IMR-90 (cell line): ENCODE data around the gene PDILT. TPM values are rescaled to one million over a fixed set of nuclear protein-coding genes. Genes with fewer than 3 reads are reported as not detected.

ENCODE experiments used
- ATAC-seq: fragments of 200-7000 bp; cut with Tn5 transposase; 2 replicates; pipeline ENCODE4 v1.9.1; 2020; ENCODE audit warnings: low read depth, mild to moderate bottlenecking, moderate library complexity
- BruUV-seq: library from RNA; stranded (reverse); fragments of 400-500 nt; replicated peaks from 2 replicates; lab custom pipeline; 2021; lab: Mats Ljungman, UMichigan
- CTCF ChIA-PET: fragments of 300-600 bp; formaldehyde crosslinking; extraction: SDS; loops from one replicate; lab custom pipeline; 2021; ENCODE audit warnings: antibody characterized with exemption; lab: Yijun Ruan, JAX
- POLR2A ChIA-PET: fragments of 300-600 bp; sonication (Branson Sonifier 250); formaldehyde crosslinking; loops from one replicate; lab custom pipeline; 2022; ENCODE audit warnings: antibody characterized with exemption; ENCODE audit not compliant: unreplicated experiment; lab: Charles Lee
- DNase-seq: peaks from one replicate; pipeline ENCODE4 v3.0.0; 2013
- H2AFZ ChIP-seq: replicated peaks from 2 replicates; pipeline ENCODE3; 2013; ENCODE audit warnings: low read length, mild to moderate bottlenecking; ENCODE audit not compliant: poor library complexity
- H2AK5ac ChIP-seq: 2 replicates; pipeline ENCODE4 v1.6.1; 2013; ENCODE audit warnings: low read depth, low read length, inconsistent platforms
- H2AK9ac ChIP-seq: replicated peaks from 2 replicates; pipeline ENCODE3; 2013; ENCODE audit warnings: mild to moderate bottlenecking, low read depth, low read length, moderate library complexity; ENCODE audit not compliant: poor library complexity
- H2BK120ac ChIP-seq: 2 replicates; pipeline ENCODE4 v1.6.1; 2013; ENCODE audit warnings: low read depth, low read length, inconsistent platforms
- H2BK15ac ChIP-seq: 3 replicates; pipeline ENCODE4 v1.6.1; 2013; ENCODE audit warnings: low read depth, low read length, inconsistent platforms
- H2BK20ac ChIP-seq: 2 replicates; pipeline ENCODE4 v1.6.1; 2013; ENCODE audit warnings: low read depth, mild to moderate bottlenecking, inconsistent platforms, low read length, moderate library complexity
- H2BK5ac ChIP-seq: 2 replicates; pipeline ENCODE4 v1.6.1; 2013; ENCODE audit warnings: mild to moderate bottlenecking, low read depth, low read length, inconsistent platforms; ENCODE audit not compliant: poor library complexity, severe bottlenecking
- H3K14ac ChIP-seq: replicated peaks from 2 replicates; pipeline ENCODE4 v1.6.1; 2013; ENCODE audit warnings: low read depth, low read length, inconsistent platforms
- H3K18ac ChIP-seq: 2 replicates; pipeline ENCODE4 v1.6.1; 2013; ENCODE audit warnings: low read depth, low read length, control low read depth
- H3K23ac ChIP-seq: 2 replicates; pipeline ENCODE4 v1.6.1; 2013; ENCODE audit warnings: low read depth, low read length, inconsistent platforms
- H3K27ac ChIP-seq: 2 replicates; pipeline ENCODE4 v1.5.1; 2013; ENCODE audit warnings: mild to moderate bottlenecking, control low read depth, low read length; ENCODE audit not compliant: insufficient read depth
- H3K27me3 ChIP-seq: 2 replicates; pipeline ENCODE4 v1.6.1; 2013; ENCODE audit warnings: low read length; ENCODE audit not compliant: control insufficient read depth, insufficient read depth
- H3K36me3 ChIP-seq: 2 replicates; pipeline ENCODE4 v1.6.1; 2013; ENCODE audit warnings: low read length, mixed read lengths; ENCODE audit not compliant: control insufficient read depth, insufficient read depth
- H3K4ac ChIP-seq: 2 replicates; pipeline ENCODE4 v1.6.1; 2013; ENCODE audit warnings: low read depth, low read length, inconsistent platforms
- H3K4me1 ChIP-seq: 2 replicates; pipeline ENCODE4 v1.6.1; 2013; ENCODE audit warnings: low read length, mixed read lengths; ENCODE audit not compliant: control insufficient read depth, insufficient read depth
- H3K4me2 ChIP-seq: 2 replicates; pipeline ENCODE4 v1.6.1; 2013; ENCODE audit warnings: low read depth, mild to moderate bottlenecking, control low read depth, low read length, moderate library complexity
- H3K4me3 ChIP-seq: 2 replicates; pipeline ENCODE4 v1.5.1; 2013; ENCODE audit warnings: low read depth, mild to moderate bottlenecking, control low read depth, low read length, moderate library complexity; ENCODE audit not compliant: insufficient read depth
- H3K56ac ChIP-seq: 2 replicates; pipeline ENCODE4 v1.6.1; 2013; ENCODE audit warnings: low read length, inconsistent platforms; ENCODE audit not compliant: insufficient read depth; ENCODE audit errors: extremely low read depth
- H3K79me1 ChIP-seq, 2 experiments: 2 replicates each; pipeline ENCODE4 v1.6.1; 2013; ENCODE audit warnings: low read length in 2 of 2, inconsistent platforms in 1 of 2, low read depth in 1 of 2
- H3K9ac ChIP-seq: 2 replicates; pipeline ENCODE4 v1.6.1; 2013; ENCODE audit warnings: low read depth, low read length, control low read depth
- H3K9me1 ChIP-seq: 2 replicates; pipeline ENCODE4 v1.6.1; 2013; ENCODE audit warnings: low read length, inconsistent platforms; ENCODE audit not compliant: insufficient read depth
- H3K9me3 ChIP-seq: 2 replicates; pipeline ENCODE4 v1.6.1; 2013; ENCODE audit warnings: low read length; ENCODE audit not compliant: control insufficient read depth, insufficient read depth
- H4K20me1 ChIP-seq: 2 replicates; pipeline ENCODE4 v1.6.1; 2013; ENCODE audit warnings: low read length, inconsistent platforms; ENCODE audit not compliant: insufficient read depth
- H4K5ac ChIP-seq: 2 replicates; pipeline ENCODE4 v1.6.1; 2013; ENCODE audit warnings: mild to moderate bottlenecking, low read depth, low read length, control low read depth
- H4K8ac ChIP-seq, 2 experiments: 2 replicates each; pipeline ENCODE4 v1.6.1; 2013; ENCODE audit warnings: low read depth in 2 of 2, low read length in 2 of 2, control low read depth in 1 of 2, inconsistent platforms in 1 of 2
- H4K91ac ChIP-seq: 2 replicates; pipeline ENCODE4 v1.6.1; 2013; ENCODE audit warnings: low read depth, low read length, inconsistent platforms; ENCODE audit not compliant: insufficient read depth
- CEBPB ChIP-seq: IDR thresholded peaks from 2 replicates; pipeline ENCODE4 v1.6.1; 2012; ENCODE audit warnings: low read depth, low read length, improper control_type of control experiment
- FOS ChIP-seq: fragments of 150-350 bp; IDR thresholded peaks from 2 replicates; pipeline ENCODE4 v1.6.1; 2016; ENCODE audit warnings: low read depth, low read length
- MAFK ChIP-seq: IDR thresholded peaks from 2 replicates; pipeline ENCODE4 v1.6.1; 2012; ENCODE audit warnings: low read depth, low read length, improper control_type of control experiment
- MAZ ChIP-seq: IDR thresholded peaks from 2 replicates; pipeline ENCODE4 v1.6.1; 2012; ENCODE audit warnings: low read depth, mild to moderate bottlenecking, low read length, improper control_type of control experiment, moderate library complexity, borderline replicate concordance
- MXI1 ChIP-seq: IDR thresholded peaks from 2 replicates; pipeline ENCODE4 v1.6.1; 2012; ENCODE audit warnings: low read depth, mild to moderate bottlenecking, low read length, moderate library complexity, borderline replicate concordance
- POLR2A ChIP-seq: IDR thresholded peaks from 2 replicates; pipeline ENCODE4 v1.6.1; 2012; ENCODE audit warnings: mild to moderate bottlenecking, low read depth, low read length
- WGBS, 2 experiments: methylation state at CpG; one replicate each; pipeline versions ENCODE4 v1.1.5 to v1.1.7; 2013; ENCODE audit warnings: missing lambda C conversion rate in 2 of 2; ENCODE audit not compliant: insufficient read length in 1 of 2; ENCODE audit errors: extremely low coverage in 2 of 2; 5-methylcytosine and 5-hydroxymethylcytosine counted together
- dilution Hi-C: fragments of 300-500 bp; cut with HindIII; formaldehyde crosslinking; loops from one replicate; pipeline ENCODE4 v1.14.3; 2018; ENCODE audit warnings: low sequenced_read_pairs; ENCODE audit not compliant: unreplicated experiment
- in situ Hi-C: fragments of 300-500 bp; cut with MboI; formaldehyde crosslinking; loops from 3 replicates; pipeline ENCODE4 v1.14.3; 2019; ENCODE audit warnings: low sequenced_read_pairs, inconsistent platforms, mixed read lengths
- intact Hi-C: fragments of 100-400 bp; cut with micrococcal nuclease; formaldehyde crosslinking; loops from 2 replicates; pipeline ENCODE4 v1.10.0; 2022
- polyA plus RNA-seq, 3 experiments: library from polyadenylated mRNA; depleted of rRNA; stranded (reverse); fragments of >200 nt; gene quantifications; 2 replicates each; pipeline ENCODE4 v1.2.3, GENCODE V29; 2012; ENCODE audit warnings: low replicate concordance in 1 of 3
- total RNA-seq: library from RNA; depleted of rRNA; stranded (reverse); fragments of >200 nt; gene quantifications from 2 replicates; pipeline ENCODE4 v1.2.3, GENCODE V29; 2012
- TF ChIP-seq, protein P1 (sequence below): fragments of 150-350 bp; IDR thresholded peaks from 2 replicates; pipeline ENCODE4 v1.6.1; 2017; ENCODE audit warnings: mild to moderate bottlenecking, antibody characterized with exemption, low read length, low read depth
- TF ChIP-seq, protein P2 (sequence below): fragments of 150-350 bp; IDR thresholded peaks from 2 replicates; pipeline ENCODE4 v1.6.1; 2016; ENCODE audit warnings: low read depth, mild to moderate bottlenecking, low read length, moderate library complexity, borderline replicate concordance

The PDILT gene
- total and polyA plus RNA-seq, 2 of the 4 experiments (the other 2 are of a cell fraction) = not detected

GRCh38 chr16:20363191-20363590 lies 41.3 kb downstream of the PDILT start:
- no peak overlapping the region for H3K18ac ChIP-seq
- H2AK9ac ChIP-seq = no peak overlapping the region
- no peaks in the 10 kb centered on the region for H3K36me3 ChIP-seq
- no peak overlapping the region for H2BK5ac ChIP-seq
- no peak overlapping the region for H3K56ac ChIP-seq
- no peak overlapping the region for H4K5ac ChIP-seq
- no peak overlapping the region for H4K91ac ChIP-seq
- H2BK20ac ChIP-seq = no peak overlapping the region
- ATAC-seq (no peak), DNase-seq (no peak)
- WGBS, 2 experiments = no CpG with 5 or more reads among the region's 2 CpGs
- POLR2A ChIA-PET = interaction anchor here (0.8 kb wide), 1 partner anchor 463 kb away, joined by 9 read pairs; no protein-coding TSS in a partner anchor
- no peak overlapping the region for H3K4ac ChIP-seq
- H3K79me1 ChIP-seq = no peaks in the 10 kb centered on the region
- no peak overlapping the region for H3K23ac ChIP-seq
- no peak overlapping the region for H2AK5ac ChIP-seq
- no peaks in the 10 kb centered on the region for H3K9me1 ChIP-seq
- CTCF ChIA-PET = interaction anchor here (0.7 kb wide), 1 partner anchor 31 kb away, joined by 5 read pairs; no protein-coding TSS in a partner anchor
- H2AFZ ChIP-seq = no peak overlapping the region
- H3K4me1 ChIP-seq = no peaks in the 10 kb centered on the region
- no peak overlapping the region for H2BK120ac ChIP-seq
- dilution Hi-C loops = no loop called here
- no peaks in the 10 kb centered on the region for H4K20me1 ChIP-seq
- intact Hi-C loops = no loop called here
- H3K9ac ChIP-seq = no peak overlapping the region
- no peak overlapping the region for H2BK15ac ChIP-seq
- in situ Hi-C loops = no loop called here
- H4K8ac ChIP-seq = no peak overlapping the region
- no peak overlapping the region for H3K27ac ChIP-seq
- H3K9me3 ChIP-seq = peaks cover 5% of the 10 kb centered on the region; the same call in 1 of the 2 replicates
- H3K27me3 ChIP-seq = no peaks in the 10 kb centered on the region
- H3K4me3 ChIP-seq = no peak overlapping the region
- H3K14ac ChIP-seq = no peak overlapping the region
- TF ChIP-seq, protein P1, sequence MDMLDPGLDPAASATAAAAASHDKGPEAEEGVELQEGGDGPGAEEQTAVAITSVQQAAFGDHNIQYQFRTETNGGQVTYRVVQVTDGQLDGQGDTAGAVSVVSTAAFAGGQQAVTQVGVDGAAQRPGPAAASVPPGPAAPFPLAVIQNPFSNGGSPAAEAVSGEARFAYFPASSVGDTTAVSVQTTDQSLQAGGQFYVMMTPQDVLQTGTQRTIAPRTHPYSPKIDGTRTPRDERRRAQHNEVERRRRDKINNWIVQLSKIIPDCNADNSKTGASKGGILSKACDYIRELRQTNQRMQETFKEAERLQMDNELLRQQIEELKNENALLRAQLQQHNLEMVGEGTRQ = no peak
- TF ChIP-seq MAZ = no peak
- TF ChIP-seq, protein P2, sequence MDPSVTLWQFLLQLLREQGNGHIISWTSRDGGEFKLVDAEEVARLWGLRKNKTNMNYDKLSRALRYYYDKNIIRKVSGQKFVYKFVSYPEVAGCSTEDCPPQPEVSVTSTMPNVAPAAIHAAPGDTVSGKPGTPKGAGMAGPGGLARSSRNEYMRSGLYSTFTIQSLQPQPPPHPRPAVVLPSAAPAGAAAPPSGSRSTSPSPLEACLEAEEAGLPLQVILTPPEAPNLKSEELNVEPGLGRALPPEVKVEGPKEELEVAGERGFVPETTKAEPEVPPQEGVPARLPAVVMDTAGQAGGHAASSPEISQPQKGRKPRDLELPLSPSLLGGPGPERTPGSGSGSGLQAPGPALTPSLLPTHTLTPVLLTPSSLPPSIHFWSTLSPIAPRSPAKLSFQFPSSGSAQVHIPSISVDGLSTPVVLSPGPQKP = no peak
- no peak for TF ChIP-seq POLR2A
- TF ChIP-seq CEBPB = no peak
- TF ChIP-seq MAFK = no peak
- no peak for TF ChIP-seq FOS
- TF ChIP-seq MXI1 = no peak
- BruUV-seq = no TSS peak
- no peak overlapping the region for H3K4me2 ChIP-seq
